H1 (cell line): ENCODE measurements around the gene CRTC1. TPM values are rescaled to one million over a fixed set of nuclear protein-coding genes. Genes with fewer than 3 reads are reported as not detected.

ENCODE experiments used
- CTCF ChIA-PET: fragments of 300-600 bp; sonication (Branson Sonifier 250); formaldehyde crosslinking; loops from one replicate; lab custom pipeline; 2021; ENCODE audit not compliant: partially characterized antibody; lab: Charles Lee
- POLR2A ChIA-PET: fragments of 300-600 bp; sonication (Branson Sonifier 250); formaldehyde crosslinking; loops from one replicate; lab custom pipeline; 2021; ENCODE audit warnings: inconsistent platforms; ENCODE audit not compliant: partially characterized antibody; lab: Charles Lee
- DNase-seq, 2 experiments: peaks; one replicate each; pipeline versions ENCODE4 v3.0.0 to v3.0.0-alpha.2; 2010 to 2022; ENCODE audit warnings: low spot score in 2 of 2, low read depth in 1 of 2, mixed read lengths in 1 of 2
- FAIRE-seq: peaks from 2 replicates; lab custom pipeline; 2011; peaks lifted over from hg19 to GRCh38; lab: Jason Lieb, UNC
- H2AFZ ChIP-seq: 2 replicates; pipeline ENCODE4 v1.8.1; 2012; ENCODE audit warnings: low read length, inconsistent platforms
- H2AK5ac ChIP-seq: 2 replicates; pipeline ENCODE4 v1.6.1; 2013; ENCODE audit warnings: low read depth, low read length
- H2BK120ac ChIP-seq: replicated peaks from 2 replicates; pipeline ENCODE3; 2013; ENCODE audit warnings: low read depth, low read length, inconsistent platforms
- H2BK12ac ChIP-seq: 2 replicates; pipeline ENCODE4 v1.6.1; 2013; ENCODE audit warnings: low read depth, low read length
- H2BK15ac ChIP-seq: 2 replicates; pipeline ENCODE4 v1.6.1; 2013; ENCODE audit warnings: low read length
- H2BK20ac ChIP-seq: 2 replicates; pipeline ENCODE4 v1.6.1; 2013; ENCODE audit warnings: low read length
- H2BK5ac ChIP-seq: 2 replicates; pipeline ENCODE4 v1.6.1; 2013; ENCODE audit warnings: low read depth, low read length
- H3K14ac ChIP-seq: 2 replicates; pipeline ENCODE4 v1.6.1; 2013; ENCODE audit warnings: inconsistent platforms; ENCODE audit not compliant: insufficient read length
- H3K18ac ChIP-seq: 2 replicates; pipeline ENCODE4 v1.6.1; 2013; ENCODE audit warnings: low read length; ENCODE audit errors: extremely low read depth
- H3K23ac ChIP-seq: 2 replicates; pipeline ENCODE4 v1.6.1; 2013; ENCODE audit warnings: inconsistent platforms; ENCODE audit not compliant: insufficient read length
- H3K23me2 ChIP-seq: 2 replicates; pipeline ENCODE4 v1.6.1; 2013; ENCODE audit warnings: low read depth, low read length
- H3K27ac ChIP-seq: 2 replicates; pipeline ENCODE4 v1.6.1; 2011; ENCODE audit warnings: low read depth, low read length, inconsistent platforms
- H3K27me3 ChIP-seq, 4 experiments: replicated peaks in 1 of 4; 1 replicate in 1 of 4; 2 replicates in 3 of 4; pipeline versions ENCODE4 v1.6.1 to v1.8.1; 2011 to 2013; ENCODE audit warnings: low read length in 3 of 4, mild to moderate bottlenecking in 3 of 4, inconsistent platforms in 2 of 4, mixed read lengths in 2 of 4, moderate library complexity in 1 of 4; ENCODE audit not compliant: control insufficient read depth in 3 of 4, insufficient read depth in 3 of 4; ENCODE audit errors: extremely low read depth in 1 of 4
- H3K36me3 ChIP-seq, 4 experiments: 2 replicates each; pipeline versions ENCODE4 v1.6.1 to v1.8.1; 2011 to 2013; ENCODE audit warnings: mild to moderate bottlenecking in 4 of 4, low read length in 3 of 4, moderate library complexity in 2 of 4, control low read depth in 1 of 4, inconsistent platforms in 1 of 4; ENCODE audit not compliant: insufficient read depth in 4 of 4, control insufficient read depth in 2 of 4
- H3K4ac ChIP-seq: replicated peaks from 2 replicates; pipeline ENCODE3; 2013; ENCODE audit warnings: low read length, low read depth, mixed read lengths, inconsistent platforms; ENCODE audit not compliant: insufficient read length
- H3K4me1 ChIP-seq, 4 experiments: replicated peaks in 1 of 4; 1 replicate in 1 of 4; 2 replicates in 3 of 4; pipeline versions ENCODE4 v1.6.1 to v1.8.1; 2011 to 2013; ENCODE audit warnings: low read length in 3 of 4, inconsistent platforms in 2 of 4, mixed read lengths in 1 of 4; ENCODE audit not compliant: insufficient read depth in 4 of 4, control insufficient read depth in 3 of 4
- H3K4me2 ChIP-seq, 2 experiments: 2 replicates each; pipeline versions ENCODE4 v1.6.1 to v1.8.1; 2011 to 2013; ENCODE audit warnings: low read depth in 2 of 2, low read length in 2 of 2, control low read depth in 1 of 2, inconsistent platforms in 1 of 2, mild to moderate bottlenecking in 1 of 2; ENCODE audit not compliant: insufficient read depth in 1 of 2
- H3K4me3 ChIP-seq, 4 experiments: fragments of 200-600, 300-600 bp in 1 of 4; sonication (generic), shearing (Covaris generic), sonication (Bioruptor Twin) in 1 of 4; 2 replicates each; pipeline versions ENCODE4 v1.5.1 to v1.8.1; 2011 to 2016; ENCODE audit warnings: low read length in 4 of 4, low read depth in 3 of 4, control low read depth in 2 of 4, inconsistent platforms in 2 of 4, mild to moderate bottlenecking in 2 of 4, mixed read lengths in 1 of 4, moderate library complexity in 1 of 4; ENCODE audit not compliant: insufficient read depth in 2 of 4; ENCODE audit errors: extremely low read depth in 1 of 4
- H3K56ac ChIP-seq: replicated peaks from 2 replicates; pipeline ENCODE3; 2013; ENCODE audit warnings: low read depth, mild to moderate bottlenecking, mixed read lengths, low read length, inconsistent platforms; ENCODE audit not compliant: insufficient read length
- H3K79me1 ChIP-seq: 2 replicates; pipeline ENCODE4 v1.6.1; 2013; ENCODE audit warnings: low read depth, low read length, control low read depth
- H3K79me2 ChIP-seq, 2 experiments: 2 replicates each; pipeline versions ENCODE4 v1.6.1 to v1.8.1; 2012 to 2013; ENCODE audit warnings: low read length in 2 of 2, mild to moderate bottlenecking in 2 of 2, inconsistent platforms in 1 of 2; ENCODE audit not compliant: insufficient read depth in 2 of 2, control insufficient read depth in 1 of 2
- H3K9ac ChIP-seq, 4 experiments: replicated peaks in 1 of 4; 1 replicate in 1 of 4; 2 replicates in 3 of 4; pipeline versions ENCODE4 v1.6.1 to v1.8.1; 2011 to 2013; ENCODE audit warnings: low read depth in 3 of 4, low read length in 3 of 4, control low read depth in 2 of 4, mild to moderate bottlenecking in 2 of 4, moderate library complexity in 2 of 4, inconsistent platforms in 1 of 4; ENCODE audit errors: extremely low read depth in 1 of 4
- H3K9me3 ChIP-seq, 2 experiments: 2 replicates each; pipeline versions ENCODE4 v1.6.1 to v1.8.1; 2012 to 2013; ENCODE audit warnings: mild to moderate bottlenecking in 2 of 2, moderate library complexity in 2 of 2, control low read depth in 1 of 2, inconsistent platforms in 1 of 2, low read depth in 1 of 2, low read length in 1 of 2, mixed read lengths in 1 of 2; ENCODE audit not compliant: insufficient read depth in 2 of 2
- H4K20me1 ChIP-seq, 2 experiments: replicated peaks in 1 of 2; 2 replicates each; pipeline versions ENCODE3 to v1.8.1; 2011 to 2013; ENCODE audit warnings: inconsistent platforms in 2 of 2, low read length in 2 of 2, mild to moderate bottlenecking in 1 of 2; ENCODE audit not compliant: insufficient read depth in 2 of 2, control insufficient read depth in 1 of 2
- H4K5ac ChIP-seq: 2 replicates; pipeline ENCODE4 v1.6.1; 2013; ENCODE audit warnings: low read length, low read depth, mixed read lengths, inconsistent platforms; ENCODE audit not compliant: insufficient read length
- H4K8ac ChIP-seq: 2 replicates; pipeline ENCODE4 v1.8.0; 2013; ENCODE audit warnings: mild to moderate bottlenecking, moderate library complexity, low read length, inconsistent platforms; ENCODE audit not compliant: insufficient read depth; ENCODE audit errors: extremely low read depth
- H4K91ac ChIP-seq: replicated peaks from 2 replicates; pipeline ENCODE3; 2013; ENCODE audit warnings: low read length, mixed read lengths, inconsistent platforms; ENCODE audit not compliant: insufficient read length
- RXRA ChIP-seq: IDR thresholded peaks from 2 replicates; pipeline ENCODE4 v1.6.1; 2011; ENCODE audit warnings: low read depth, mild to moderate bottlenecking, low read length, moderate library complexity; ENCODE audit not compliant: insufficient read depth
- SP2 ChIP-seq: IDR thresholded peaks from 2 replicates; pipeline ENCODE4 v1.6.1; 2012; ENCODE audit warnings: mild to moderate bottlenecking, low read length, inconsistent platforms
- TAF7 ChIP-seq: optimal IDR thresholded peaks from 2 replicates; pipeline ENCODE3; 2011; ENCODE audit warnings: low read depth, mild to moderate bottlenecking, inconsistent platforms, low read length, moderate library complexity, borderline replicate concordance
- WGBS, 2 experiments: shearing (Covaris generic) in 1 of 2; methylation state at CpG; one replicate each; pipeline versions ENCODE4 v1.1.6 to v1.1.7; 2013 to 2015; ENCODE audit warnings: low lambda C conversion rate in 2 of 2, mixed read lengths in 2 of 2, inconsistent platforms in 1 of 2, low coverage in 1 of 2, missing lambda C conversion rate in 1 of 2; ENCODE audit not compliant: insufficient replicate concordance in 2 of 2, insufficient coverage in 1 of 2, insufficient read length in 1 of 2; ENCODE audit errors: extremely low coverage in 1 of 2, missing lambda C conversion rate in 1 of 2; 5-methylcytosine and 5-hydroxymethylcytosine counted together
- polyA plus RNA-seq, 7 experiments: library from polyadenylated mRNA; depleted of rRNA in 3 of 7; stranded (reverse) in 5 of 7; unstranded in 2 of 7; fragments of >200 nt in 5 of 7; fragments of 200-250 nt in 2 of 7; gene quantifications; 1 replicate in 5 of 7; 2 replicates in 1 of 7; 4 replicates in 1 of 7; pipeline versions ENCODE4 v1.2.1 to v1.2.3, GENCODE V29; 2011 to 2013; ENCODE audit warnings: missing spikeins in 2 of 7, mixed read lengths in 2 of 7
- total RNA-seq: library from RNA; stranded (reverse); fragmentation: NEBNext Ultra II Directional; extraction: Animal tissue kit (Norgen Biotek cat#: 25700); gene quantifications from 2 replicates; pipeline ENCODE4 v1.2.1, GENCODE V29; 2021

CRTC1 gene
- total and polyA plus RNA-seq, 2 of the 8 experiments (the other 6 are each of a cell fraction or from before 2014, with no cell fraction given), result 2.9 to 8.5 TPM

DNA sequence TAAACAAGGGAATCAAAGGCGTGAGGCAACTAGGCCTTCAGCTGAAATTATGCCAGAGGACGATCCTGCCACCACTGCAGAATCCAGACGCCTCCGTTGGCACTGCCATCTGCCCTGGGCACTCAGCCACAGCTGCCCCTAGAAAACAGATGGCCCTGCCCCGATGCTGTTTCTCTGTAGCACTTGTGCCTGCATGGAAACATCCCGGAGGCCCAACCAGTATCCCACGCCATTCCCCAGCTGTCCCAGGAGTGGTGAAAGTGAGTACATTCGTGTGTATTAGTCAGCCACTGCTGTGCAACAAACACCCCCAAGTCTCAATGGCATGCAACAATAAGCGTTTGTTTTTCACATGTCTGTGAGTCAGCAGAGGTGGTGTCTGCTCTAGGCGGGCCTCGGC is 8.9 kb upstream of the CRTC1 start:
- Histone ChIP-seq H4K91ac (no peak overlapping the region), H3K23ac (no peak overlapping the region), H3K9me3 (no peaks in the 10 kb centered on the region), H2AFZ (no peak overlapping the region), H3K27me3 (no peaks in the 10 kb centered on the region), H3K4me1 (peaks cover 0 to 11% (median 3%) of the 10 kb centered on the region in 4 experiments; a peak in 5 of 7 replicates), H2BK12ac (no peak overlapping the region), H3K18ac (no peak overlapping the region), H3K4me3 (no peak overlapping the region), H2AK5ac (0 out of 2 replicates have a peak overlapping the region, but pooled peaks have one; percentile 34), H4K20me1 (peaks cover 0 to 2% of the 10 kb centered on the region in 2 experiments), H3K79me1 (no peaks in the 10 kb centered on the region), H4K8ac (no peak overlapping the region), H3K23me2 (peaks cover 2% of the 10 kb centered on the region; the same call in 1 of the 2 replicates), H3K4me2 (no peak overlapping the region), H2BK120ac (no peak overlapping the region), H2BK5ac (no peak overlapping the region; the same call in 1 of the 2 replicates), H3K9ac (no peak overlapping the region), H3K79me2 (no peaks in the 10 kb centered on the region), H2BK15ac (no peak overlapping the region), H3K4ac (no peak overlapping the region), H2BK20ac (no peak overlapping the region), H3K56ac (no peak overlapping the region), H3K36me3 (no peaks in the 10 kb centered on the region; a peak in 1 of 8 replicates), H4K5ac (no peak overlapping the region), H3K27ac (no peak overlapping the region), H3K14ac (no peak overlapping the region)
- FAIRE-seq (no peak), DNase-seq (no peak)
- ChIA-PET CTCF (interaction anchor here (0.6 to 7.5 kb wide), 14 partner anchors 9 to 205 kb away, joined by 3 to 139 read pairs (median 4); partner anchors contain the start of gene REX1BD), POLR2A (interaction anchor here (0.8 to 1.7 kb wide), 5 partner anchors 16 to 100 kb away, joined by 3 to 6 read pairs (median 3); no protein-coding TSS in a partner anchor)
- TF ChIP-seq TAF7 (no peak), SP2 (no peak), RXRA (no peak)
- 88% methylated on average over 11 of the region's 11 CpGs; no CpG with 5 or more reads in 1 of the 2 experiments for WGBS, 2 experiments
